Left colon (tissue), 2 donors: Measurements from ENCODE around the gene SETBP1. TPM values are rescaled to one million over a fixed set of nuclear protein-coding genes. Genes with fewer than 3 reads are reported as not detected.

Experiments
- ATAC-seq: fragments of 200-7000 bp; cut with Tn5 transposase; one replicate; pipeline ENCODE4 v1.9.1; 2020; ENCODE audit warnings: mild to moderate bottlenecking, moderate library complexity
- DNase-seq, 2 donors: peaks; one replicate each; pipeline ENCODE4 v3.0.0-alpha.2; 2020
- intact Hi-C, 2 donors: fragments of 100-400 bp; cut with DNase I in 1 of 2; cut with micrococcal nuclease in 1 of 2; formaldehyde crosslinking; loops; one replicate each; pipeline versions ENCODE4 v1.11.2 to v1.14.0; 2022; cut with DNase I, micrococcal nuclease
- total RNA-seq, 2 donors: library from RNA; stranded (reverse); fragmentation: NEBNext Ultra II Directional; extraction: Animal tissue kit (Norgen Biotek cat#: 25700); gene quantifications; one replicate each; pipeline ENCODE4 v1.2.1, GENCODE V29; 2021
- donor health status: DM: no; HTN: no; CAD: no.
- donor health status: DM: yes; HTN: yes; CAD: no.

SETBP1 gene
- total RNA-seq, 2 donors from 2014 or later = 10.2 to 21.2 TPM

GRCh38 chr18:45034179-45034578, 353.5 kb downstream of the SETBP1 start:
- intact Hi-C loops = no loop called here
- ATAC-seq (no peak), DNase-seq (no peak)

- no peak for DNase-seq
- intact Hi-C loops = no loop called here
- ATAC-seq = no peak
Measured at GRCh38 chr18:45037618-45038017, 356.9 kb downstream of the SETBP1 start.

- no peak for DNase-seq
- no peak for ATAC-seq
- intact Hi-C loops = no loop called here
Measured at GRCh38 chr18:45039376-45039775, 358.7 kb downstream of the SETBP1 start.

GRCh38 chr18:45040879-45041278, 360.2 kb downstream of the SETBP1 start:
- intact Hi-C loops = no loop called here
- ATAC-seq (no peak), DNase-seq (no peak)

GRCh38 chr18:45044787-45045186, 364.1 kb downstream of the SETBP1 start:
- peak in 1 of 2 donors; percentile 30 for DNase-seq
- ATAC-seq = peak; percentile 97

DNA sequence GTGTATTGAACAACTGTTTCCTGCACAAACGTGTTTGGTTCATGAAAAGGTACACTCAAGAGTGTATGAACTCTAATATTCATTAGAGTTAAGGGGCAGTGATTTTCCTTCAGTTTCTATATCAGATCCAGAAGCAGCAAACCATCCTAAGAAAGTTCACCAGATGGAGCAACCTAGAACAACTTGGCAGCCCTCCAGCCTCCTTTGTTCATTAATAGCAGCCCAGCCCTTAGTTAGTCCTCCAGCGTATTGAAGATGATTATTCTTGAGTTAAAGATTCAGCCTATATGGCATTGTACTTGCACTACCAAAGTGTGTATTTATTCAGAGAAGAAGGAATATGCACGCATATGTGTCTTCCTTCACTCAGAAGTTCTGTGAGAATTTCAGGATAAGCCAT, 365.5 kb downstream of the SETBP1 start:
- ATAC-seq (no peak), DNase-seq (no peak)
- intact Hi-C loops = no loop called here

More at GRCh38 chr18:45044787-45045186, 364.1 kb downstream of the SETBP1 start:
- intact Hi-C loops = no loop called here

DNA sequence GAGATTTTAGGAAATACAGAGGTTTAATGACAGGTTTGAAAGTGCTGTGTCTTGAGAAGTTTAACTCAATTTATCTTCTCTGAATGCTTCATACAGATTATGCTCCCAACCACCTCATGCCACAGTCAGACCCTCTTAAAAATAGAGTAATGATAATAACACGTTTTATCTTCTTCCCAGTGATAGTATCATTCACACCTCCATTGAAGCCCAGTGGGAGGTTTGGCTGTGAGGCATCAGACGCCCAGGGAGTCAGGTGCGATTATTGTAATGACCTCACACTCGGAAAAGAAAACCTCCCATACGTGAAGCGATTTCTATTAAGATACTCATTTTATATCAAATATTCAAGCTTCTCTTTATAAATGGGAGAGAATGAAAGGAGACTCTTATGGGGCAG, 366.3 kb downstream of the SETBP1 start:
- intact Hi-C loops = no loop called here
- DNase-seq (no peak), ATAC-seq (no peak)

DNA sequence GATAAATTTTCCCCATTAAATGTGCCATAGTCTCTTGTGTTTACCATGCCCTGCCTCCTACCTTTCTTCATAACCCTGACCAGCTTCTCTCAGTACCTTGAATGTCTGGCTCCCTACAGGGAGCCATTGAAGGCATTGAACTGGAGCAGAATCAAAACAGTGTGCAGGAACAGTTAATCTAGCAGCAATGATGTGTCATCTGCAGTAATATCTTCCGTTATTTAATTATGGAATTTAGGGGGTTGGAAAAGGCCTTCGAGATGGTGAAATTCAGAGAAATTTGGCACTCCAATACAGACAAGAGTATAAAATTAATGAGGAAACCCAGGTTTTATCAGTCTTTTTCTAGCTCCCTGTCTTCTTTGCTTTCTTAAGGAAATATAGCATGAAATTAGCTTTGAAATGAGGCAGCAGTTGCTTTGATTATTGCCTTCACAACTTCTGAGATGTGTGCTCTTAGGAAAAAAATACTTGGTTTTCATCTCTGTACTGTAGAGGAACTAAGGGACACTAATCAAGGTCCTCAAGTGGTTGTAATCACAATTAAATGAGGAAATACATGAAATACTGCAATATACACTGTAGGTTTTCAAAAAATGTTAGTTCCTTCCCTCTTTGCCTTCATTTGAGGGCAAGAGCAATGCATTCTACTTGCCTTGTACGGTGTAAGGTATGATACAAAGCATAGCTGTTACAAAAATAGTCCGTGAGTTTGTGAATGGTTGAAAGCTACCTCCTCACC, 369.1 kb downstream of the SETBP1 start:
- intact Hi-C loops = no loop called here
- DNase-seq (no peak), ATAC-seq (no peak)

GRCh38 chr18:45050712-45051601, 370.3 kb downstream of the SETBP1 start:
- intact Hi-C loops = no loop called here
- DNase-seq = no peak
- ATAC-seq = peak; percentile 80

GRCh38 chr18:45054636-45055035, 373.9 kb downstream of the SETBP1 start:
- DNase-seq (no peak), ATAC-seq (peak; percentile 90)
- intact Hi-C loops = no loop called here

DNA sequence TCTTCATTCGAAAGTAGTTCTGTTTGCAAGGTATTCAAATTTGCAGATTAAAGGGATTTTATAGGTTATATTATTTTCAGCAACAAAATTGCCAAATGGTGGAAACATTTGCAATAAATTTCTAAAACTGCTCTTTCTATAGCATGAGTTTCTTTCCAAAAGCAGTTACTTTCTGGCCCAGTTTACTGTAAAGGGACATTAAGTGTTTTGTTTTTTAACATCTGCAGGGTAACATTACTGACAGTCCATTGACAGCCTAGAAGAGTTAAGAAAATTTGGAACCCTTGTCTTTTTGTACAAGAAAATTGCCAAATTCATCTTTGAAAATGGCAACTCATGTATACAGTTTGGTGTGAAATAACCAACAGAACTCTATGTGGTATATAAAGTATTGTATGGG, 375.1 kb downstream of the SETBP1 start:
- intact Hi-C loops = no loop called here
- DNase-seq = no peak
- no peak for ATAC-seq

GRCh38 chr18:45056926-45057325, 376.2 kb downstream of the SETBP1 start:
- ATAC-seq (no peak), DNase-seq (no peak)
- intact Hi-C loops = no loop called here

DNA sequence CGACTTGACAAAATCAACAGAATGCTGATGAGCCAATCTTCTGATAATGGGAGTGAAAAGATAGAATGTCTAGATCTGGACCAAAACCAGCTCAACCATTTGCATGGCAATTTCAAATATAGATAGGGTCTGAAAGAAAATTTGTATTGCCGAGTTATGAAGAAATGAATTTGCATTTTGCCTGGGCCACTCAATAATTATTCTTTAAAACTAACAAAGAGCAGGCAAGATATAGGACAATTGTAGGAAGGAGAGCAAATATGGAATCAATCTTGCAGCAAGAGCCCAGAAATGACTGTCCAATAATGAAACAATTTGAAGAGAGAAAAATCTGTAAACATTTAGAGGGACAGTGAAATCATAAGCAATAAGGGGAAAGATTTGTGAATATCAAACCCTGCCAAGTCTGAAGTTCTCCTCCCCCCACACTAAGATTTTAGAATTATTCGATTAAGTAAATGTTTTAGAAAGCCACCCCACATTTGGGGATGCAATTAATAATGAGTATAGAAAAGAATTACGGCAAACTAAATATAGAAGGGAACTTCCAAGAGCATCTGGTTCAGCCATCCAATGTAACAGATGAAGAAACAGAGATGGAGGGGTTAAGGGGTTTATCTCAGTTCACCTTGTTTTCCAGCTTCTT, 377.4 kb downstream of the SETBP1 start:
- DNase-seq (no peak), ATAC-seq (no peak)
- intact Hi-C loops = no loop called here

GRCh38 chr18:45059695-45060094, 379.0 kb downstream of the SETBP1 start:
- ATAC-seq = no peak
- intact Hi-C loops = no loop called here
- no peak for DNase-seq

DNA sequence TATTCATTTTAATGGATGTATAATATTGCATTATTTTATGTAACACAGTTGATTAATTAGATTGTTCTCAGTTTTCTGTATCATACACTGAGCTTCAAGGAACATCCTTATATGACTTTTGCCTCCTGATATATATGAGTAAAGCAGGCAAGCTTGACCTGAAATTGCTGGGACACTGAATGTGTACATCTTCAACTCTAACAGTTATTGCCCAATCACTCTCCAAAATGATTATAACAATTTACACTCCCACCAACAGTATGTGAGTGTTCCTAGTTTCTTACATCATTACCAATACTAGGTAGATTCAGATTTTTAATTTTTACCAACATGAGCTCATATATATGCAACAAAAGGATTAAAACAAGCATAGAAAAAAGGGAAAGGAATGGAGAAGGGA, 379.4 kb downstream of the SETBP1 start:
- DNase-seq (no peak), ATAC-seq (no peak)
- intact Hi-C loops = no loop called here

- ATAC-seq (no peak), DNase-seq (no peak)
- intact Hi-C loops = no loop called here
Measured at GRCh38 chr18:45061359-45061758, 380.7 kb downstream of the SETBP1 start.

GRCh38 chr18:45063246-45064038, 382.8 kb downstream of the SETBP1 start:
- DNase-seq = no peak
- intact Hi-C loops = no loop called here
- ATAC-seq = no peak

DNA sequence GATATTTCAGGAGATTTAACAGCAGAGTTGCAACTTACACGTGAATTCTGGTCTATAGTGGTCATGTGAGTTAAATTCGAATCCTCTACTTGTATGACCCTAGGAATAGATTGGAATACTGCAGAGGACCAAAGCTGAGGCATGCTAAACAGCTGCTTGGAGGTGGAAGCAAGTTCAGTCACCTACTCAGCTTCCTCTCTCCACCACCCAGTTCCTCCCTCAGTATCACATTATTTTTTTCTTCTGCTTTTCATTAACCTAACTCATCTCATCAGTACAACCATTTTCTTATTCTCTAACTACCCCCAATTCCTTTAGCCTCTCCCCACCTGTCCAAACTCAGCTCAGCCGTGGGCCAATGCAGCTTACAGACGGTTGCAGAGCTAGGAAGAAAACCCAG, 385.5 kb downstream of the SETBP1 start:
- no peak for ATAC-seq
- DNase-seq = no peak
- intact Hi-C loops = no loop called here

GRCh38 chr18:45066886-45067285, 386.2 kb downstream of the SETBP1 start:
- no peak for DNase-seq
- peak; percentile 24 for ATAC-seq
- intact Hi-C loops = no loop called here
